Kidney tubule cell (primary cell): Measurements from ENCODE around the gene RUNX2.
"Not testable (repeated sequence)": the region's sequence is repeated elsewhere in the genome, so short reads cannot be mapped to it uniquely, and the experiment has no call there.

Experiments used
- DNase-seq: peaks from one replicate; pipeline ENCODE4 v3.0.0-alpha.2; 2018; ENCODE audit warnings: low spot score

Gene RUNX2

GRCh38 chr6:45556828-45557227 is 228.7 kb downstream of the RUNX2 start:
- DNase-seq, result no peak

DNA sequence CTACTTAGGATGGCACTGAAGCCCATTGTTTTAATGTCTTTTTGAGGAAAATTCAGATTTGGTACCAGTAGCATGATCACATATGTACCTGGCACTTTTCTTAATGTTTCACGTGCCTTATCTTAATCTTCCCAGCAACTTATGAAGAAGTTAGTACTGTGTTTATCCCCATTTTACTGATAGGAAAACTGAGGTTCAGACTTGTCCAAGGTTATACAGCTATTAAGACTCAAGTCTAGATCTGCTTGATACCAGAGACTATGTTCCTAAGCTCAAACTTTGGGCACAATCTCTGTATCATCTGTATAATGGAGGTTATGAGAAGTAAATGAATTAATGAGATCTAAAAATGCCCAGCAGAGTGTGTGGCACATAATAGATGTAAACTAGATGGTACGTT is 229.3 kb downstream of the RUNX2 start:
- DNase-seq, result no peak

DNA sequence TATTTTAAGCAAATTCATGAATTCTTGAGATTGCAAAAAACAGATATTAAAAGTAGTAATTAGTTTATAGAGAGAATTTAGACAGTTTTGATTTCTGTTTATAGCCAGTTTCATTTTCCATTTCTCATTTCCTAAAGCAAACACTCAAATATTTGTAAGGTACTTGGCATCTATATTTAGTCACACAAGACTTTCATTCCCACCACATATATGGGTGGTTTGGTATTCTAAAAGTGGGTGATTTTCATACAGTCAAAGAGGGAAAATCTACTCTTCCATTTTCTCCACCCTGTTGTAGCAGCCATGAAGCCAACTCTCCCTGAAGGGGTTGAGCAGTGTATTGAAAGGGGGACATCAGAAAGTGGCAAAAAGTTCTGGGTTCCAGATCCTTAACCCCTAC is 230.7 kb downstream of the RUNX2 start:
- no peak for DNase-seq

DNA sequence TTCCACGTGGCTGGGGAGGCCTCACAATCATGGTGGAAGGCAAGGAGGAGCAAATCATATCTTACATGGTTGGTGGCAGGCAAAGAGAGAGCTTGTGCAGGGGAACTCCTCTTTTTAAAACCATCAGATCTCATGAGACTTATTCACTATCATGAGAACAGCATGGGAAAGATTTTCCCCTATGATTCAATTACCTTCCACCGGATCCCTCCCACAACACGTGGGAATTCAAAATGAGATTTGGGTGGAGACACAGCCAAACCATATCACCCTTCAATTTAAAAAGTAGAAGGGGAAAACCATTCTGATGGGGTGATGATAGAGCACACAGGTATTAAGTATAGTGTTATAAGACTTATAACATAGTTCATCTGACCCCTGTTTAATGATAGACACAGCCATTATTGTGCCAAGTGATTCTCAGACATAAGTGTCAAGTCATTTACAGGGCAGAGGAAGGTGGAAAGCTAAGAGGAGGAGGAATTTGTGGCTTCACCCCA is 232.2 kb downstream of the RUNX2 start:
- not testable (repeated sequence) for DNase-seq

DNA sequence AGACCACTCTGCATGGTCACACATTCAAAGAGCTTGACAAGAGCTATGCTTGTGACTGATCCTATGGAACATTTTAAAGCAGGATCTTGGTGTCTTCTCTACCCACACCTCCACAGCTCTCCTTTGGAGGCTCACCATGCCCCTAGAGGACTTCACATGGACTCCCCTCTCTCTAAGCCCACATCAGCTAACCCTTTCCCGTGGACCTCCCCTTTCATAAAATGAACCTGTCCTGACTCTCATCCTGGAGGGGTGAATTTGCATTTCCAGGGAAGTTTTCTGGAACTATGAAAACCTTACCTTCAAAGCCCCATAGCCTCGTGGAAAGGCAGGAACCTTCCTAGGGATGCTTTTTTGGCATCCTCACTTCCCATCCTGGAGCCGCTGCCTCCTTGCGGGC is 234.0 kb downstream of the RUNX2 start:
- no peak for DNase-seq

DNA sequence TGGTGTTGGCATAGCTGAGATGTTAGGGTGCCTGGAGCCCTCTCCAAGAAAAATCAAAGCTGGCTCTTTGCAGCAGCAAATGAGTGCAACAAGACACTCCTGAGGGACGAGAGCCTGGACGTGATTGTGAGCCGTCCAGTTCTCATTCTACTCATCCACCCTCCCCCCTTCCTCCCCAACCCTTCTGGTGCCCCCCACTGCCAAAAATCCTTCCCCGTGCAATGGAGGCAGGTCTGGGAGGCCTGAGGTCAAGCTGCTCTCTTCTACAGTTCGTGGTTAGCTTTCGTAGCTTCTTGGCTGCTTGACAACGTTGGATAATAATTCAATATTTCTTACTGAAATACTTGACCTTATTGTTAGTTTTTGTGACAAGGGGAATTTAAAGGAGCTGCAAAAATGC is 234.9 kb downstream of the RUNX2 start:
- DNase-seq, result no peak

DNA sequence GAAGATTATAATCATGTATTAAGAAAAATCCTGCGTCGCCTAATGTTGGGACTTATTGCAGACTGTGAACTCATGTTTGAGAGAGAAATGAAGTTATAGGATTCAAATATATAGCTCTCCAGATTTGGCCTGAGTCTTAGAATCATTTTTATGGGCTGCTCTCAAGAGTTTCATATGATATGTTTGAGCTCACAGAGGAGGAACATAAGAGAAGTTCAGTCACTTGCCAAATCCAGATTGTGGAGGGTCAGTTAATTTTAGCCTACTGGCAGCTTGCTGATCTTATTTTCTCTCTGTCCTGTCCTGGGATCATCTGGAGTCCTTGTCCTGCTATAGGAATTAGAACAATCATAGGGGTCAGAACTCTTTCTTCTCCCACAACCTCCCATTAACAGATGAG is 235.7 kb downstream of the RUNX2 start:
- DNase-seq, result no peak

DNA sequence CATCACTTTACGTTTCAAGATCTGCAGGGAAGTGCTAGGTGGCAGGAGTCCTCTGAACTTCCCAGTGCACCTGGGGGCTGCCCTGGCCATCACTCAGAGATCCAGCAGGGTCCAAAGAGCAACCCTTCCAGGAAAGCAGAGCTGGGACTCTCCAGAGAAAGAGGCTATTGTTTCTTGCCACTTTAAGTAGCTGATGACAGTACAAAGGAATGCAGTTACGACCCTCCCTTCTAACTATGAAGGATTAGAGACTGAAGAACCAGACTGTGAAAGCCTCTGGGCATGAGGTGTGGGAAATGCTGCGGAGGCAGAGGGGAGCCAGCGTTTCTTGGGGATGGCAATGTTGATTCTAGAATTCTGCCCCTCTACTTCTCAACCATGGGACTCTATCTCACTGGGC is 238.8 kb downstream of the RUNX2 start:
- peak; percentile 83 for DNase-seq

- DNase-seq, result no peak
These were observed 239.7 kb downstream of the RUNX2 start for GRCh38 chr6:45567879-45568278.

DNA sequence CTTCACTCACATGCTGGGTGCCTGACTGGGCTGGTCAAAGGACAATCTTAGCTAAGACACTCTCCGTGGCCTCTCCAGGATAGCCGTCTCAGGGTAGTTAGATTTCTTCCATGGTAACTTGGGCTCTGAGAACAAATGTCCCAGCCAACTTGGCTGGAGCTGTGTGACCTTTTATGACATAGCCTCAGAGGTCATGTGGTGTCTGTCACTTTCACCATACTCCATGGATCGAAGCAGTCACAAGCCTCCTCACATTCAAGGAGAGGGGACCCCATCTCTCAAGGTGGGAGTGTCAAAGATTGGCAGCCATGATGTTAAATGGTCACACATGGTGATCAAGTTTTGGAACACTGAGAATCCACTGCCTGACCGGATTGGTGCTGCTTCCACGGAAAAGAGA is 240.5 kb downstream of the RUNX2 start:
- DNase-seq, result no peak

- DNase-seq, result no peak
These were observed 241.2 kb downstream of the RUNX2 start for GRCh38 chr6:45569210-45569945.

DNA sequence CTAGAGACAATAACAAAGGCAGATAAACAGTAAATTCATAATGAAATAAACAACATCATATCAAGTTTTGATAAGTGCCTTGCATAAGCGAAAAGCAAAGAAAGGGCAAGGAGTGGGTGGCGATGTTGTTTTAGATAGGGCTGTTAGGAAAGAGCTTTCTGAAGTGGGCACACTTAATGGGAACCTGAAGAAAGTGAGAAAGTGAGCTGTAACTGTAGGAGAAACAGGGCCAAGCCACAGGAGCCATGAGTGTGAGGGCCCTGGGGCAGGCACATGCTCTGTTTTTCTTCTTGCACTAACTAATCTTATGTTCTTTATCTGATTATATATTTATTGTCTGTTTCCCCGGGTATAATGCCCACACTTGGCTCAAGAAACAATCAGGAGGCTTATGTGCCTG is 243.0 kb downstream of the RUNX2 start:
- DNase-seq, result no peak

DNA sequence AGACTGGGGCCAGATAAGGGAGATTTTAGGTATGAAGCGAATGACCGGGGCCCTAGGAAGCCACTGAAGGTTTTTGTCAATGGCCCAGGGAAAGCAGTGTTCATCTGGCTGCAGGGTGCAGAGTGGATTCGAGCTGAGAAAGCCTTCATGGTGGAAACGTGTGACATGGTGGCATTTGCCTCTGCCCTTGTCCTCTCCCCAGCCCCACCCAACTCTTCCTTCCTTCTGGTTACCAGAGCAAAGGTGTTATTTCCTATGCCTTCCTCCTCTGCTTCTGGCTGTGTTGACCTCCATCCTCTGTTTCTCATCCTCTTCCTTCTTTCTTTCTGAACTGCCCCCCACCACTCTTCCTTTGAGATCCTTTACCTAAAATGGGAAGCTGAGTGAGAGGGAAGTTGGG is 244.7 kb downstream of the RUNX2 start:
- no peak for DNase-seq

GRCh38 chr6:45574014-45574461 is 245.9 kb downstream of the RUNX2 start:
- DNase-seq, result no peak

DNA sequence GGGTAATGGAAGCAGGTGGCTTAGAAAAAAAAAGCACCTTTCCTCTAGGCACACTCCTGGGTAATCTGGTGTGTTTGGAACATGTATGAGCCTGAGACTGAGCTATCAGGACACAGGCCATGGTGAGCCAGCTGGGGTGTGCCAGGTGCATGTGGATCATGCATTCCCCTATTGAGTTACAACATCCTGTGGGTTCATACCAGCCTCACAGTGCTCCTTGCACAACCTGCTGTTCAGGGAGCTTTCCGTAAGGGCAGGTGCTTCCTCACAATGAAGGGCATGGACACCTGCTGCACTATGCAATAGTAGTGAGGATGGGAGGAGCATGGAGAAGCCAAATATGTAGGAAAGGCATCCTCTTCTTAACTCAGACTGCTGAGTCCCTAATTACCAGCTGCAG is 246.8 kb downstream of the RUNX2 start:
- DNase-seq, result no peak

DNA sequence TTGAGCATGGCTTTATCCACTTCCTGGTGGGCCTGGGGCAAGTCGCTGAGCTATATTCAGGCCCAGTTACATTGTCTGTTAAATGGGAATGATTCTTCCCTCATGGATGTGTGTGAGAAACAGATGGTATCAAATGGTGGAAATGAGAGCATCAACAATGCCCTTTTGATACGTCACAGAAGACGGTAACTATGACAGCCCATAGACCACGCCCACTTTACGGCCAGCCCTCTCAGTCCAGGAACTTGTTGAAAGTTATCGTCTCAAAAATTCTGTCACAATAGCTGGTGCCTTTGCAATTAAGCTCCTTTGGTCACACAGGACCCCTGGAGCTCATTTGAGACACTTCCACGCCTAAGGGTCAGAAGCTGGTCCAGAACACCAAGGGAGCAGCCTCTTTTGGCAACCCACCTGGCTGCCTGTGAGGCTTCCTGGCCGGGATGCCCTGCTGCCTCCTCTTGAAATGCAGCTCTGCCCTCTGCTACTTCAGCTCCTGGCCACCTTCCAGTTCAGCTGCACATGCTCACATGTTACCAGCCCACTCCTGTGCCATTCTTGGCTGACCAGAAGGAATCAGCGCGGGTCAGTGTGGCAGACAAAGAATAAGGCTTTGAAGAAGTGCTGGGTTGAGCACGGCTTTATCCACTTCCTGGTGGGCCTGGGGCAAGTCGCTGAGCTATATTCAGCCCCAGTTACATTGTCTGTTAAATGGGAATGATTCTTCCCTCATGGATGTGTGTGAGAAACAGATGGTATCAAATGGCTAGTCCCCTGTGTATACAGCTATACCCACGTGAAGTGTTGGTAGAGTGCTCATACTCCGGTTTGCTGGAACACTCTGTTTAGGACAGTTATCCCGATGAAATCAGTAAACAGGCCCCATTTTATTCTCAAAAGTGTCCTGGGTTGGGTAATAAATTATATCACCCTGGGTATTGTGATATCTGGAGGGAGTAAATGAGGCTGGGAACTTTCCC is 248.8 kb downstream of the RUNX2 start:
- peak; percentile 51 for DNase-seq

- DNase-seq, result no peak
These were observed 249.8 kb downstream of the RUNX2 start for GRCh38 chr6:45577836-45578504.

- no peak for DNase-seq
These were observed 256.0 kb downstream of the RUNX2 start for GRCh38 chr6:45584127-45584526.

DNA sequence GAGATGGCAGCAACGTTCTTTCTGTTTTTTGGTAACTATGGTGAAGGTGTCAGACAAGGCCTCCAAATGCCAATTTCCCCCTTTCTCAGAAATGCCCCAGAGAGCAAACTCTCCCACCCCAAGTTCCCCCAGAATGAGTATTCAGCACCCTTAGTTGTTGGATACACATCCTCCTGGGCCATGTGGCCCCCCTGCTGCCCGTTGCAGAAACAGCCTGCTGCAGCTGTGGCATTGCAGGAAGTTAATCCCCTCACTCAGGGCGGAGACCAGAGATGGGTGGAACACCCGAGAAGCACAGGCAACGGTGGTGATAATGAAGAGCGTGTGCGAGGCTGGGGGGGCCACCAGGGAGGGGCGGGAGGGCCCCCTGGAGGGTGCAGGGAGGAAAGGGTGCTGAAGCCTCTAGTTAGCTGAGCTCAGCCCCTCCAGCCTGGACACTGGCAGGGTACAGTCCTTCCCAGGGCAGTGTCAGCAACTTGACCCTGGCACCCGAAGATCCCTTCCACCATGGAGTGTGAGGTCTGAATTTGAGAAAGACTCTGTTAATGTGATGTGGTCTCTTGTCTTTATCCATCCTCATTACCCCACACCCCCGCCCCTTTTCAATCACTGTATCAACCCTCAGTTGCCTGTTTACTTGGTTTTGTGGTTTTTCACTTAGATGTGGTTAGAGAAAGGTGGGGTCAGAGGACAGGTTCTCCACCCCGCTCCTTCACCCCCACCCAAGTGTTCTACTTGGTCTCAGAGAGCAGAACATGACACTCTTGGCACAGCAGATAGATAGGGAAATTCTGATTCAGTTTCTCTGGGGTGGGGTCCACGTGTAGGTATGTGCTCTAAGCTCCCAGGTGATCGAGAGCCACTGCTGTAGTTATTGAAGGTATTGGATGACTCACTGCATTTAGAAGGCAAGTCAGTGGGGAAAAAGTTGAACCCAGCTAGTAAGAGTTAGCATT is 258.4 kb downstream of the RUNX2 start:
- DNase-seq, result peak; percentile 63

DNA sequence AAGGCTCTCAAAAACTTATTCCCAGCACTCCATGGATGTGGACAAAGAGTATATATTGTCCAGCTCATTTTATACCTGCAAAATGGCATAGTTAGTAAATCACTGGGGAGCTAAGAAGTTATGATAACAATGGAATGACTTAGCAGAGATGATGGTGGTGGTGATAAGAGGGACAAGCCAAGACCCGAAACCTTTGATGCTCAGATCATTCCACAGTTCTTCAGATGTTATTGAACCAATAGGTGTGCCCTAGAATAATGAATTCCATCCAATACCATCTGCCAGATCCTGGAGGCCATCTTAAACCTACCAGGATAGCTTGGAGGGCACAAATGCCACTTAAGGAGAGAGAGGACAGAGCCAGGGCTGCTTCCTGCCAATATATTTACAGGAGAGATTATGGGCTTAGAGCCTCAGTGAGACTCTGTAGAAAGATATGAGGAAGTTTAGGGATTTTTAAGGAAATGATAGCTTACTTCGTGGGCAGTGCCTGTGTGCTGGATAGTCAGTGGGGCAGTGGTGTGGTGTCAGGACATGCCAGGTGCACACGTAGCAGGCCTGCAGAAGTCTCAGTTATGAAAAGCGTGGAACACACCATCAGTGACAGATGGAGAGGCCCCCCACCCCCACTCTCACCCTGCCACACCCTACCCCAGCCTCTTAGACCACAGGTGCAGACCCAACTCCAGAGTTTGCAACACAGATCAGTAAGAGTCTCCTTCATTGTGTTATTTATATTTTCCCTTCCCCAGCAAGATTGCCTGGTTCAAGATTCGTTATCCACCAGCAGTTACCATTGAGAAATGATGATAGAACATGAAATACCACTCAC is 259.3 kb downstream of the RUNX2 start:
- DNase-seq, result peak; percentile 53
